SK-N-SH (cell line): ENCODE results near the gene SMCO4. TPM values are rescaled to one million over a fixed set of nuclear protein-coding genes. Genes with fewer than 3 reads are reported as not detected.

ENCODE experiments used
- CTCF ChIA-PET: fragments of 300-600, 350-600 bp; formaldehyde crosslinking; extraction: SDS; loops from one replicate; lab custom pipeline; 2021; lab: Yijun Ruan, JAX
- POLR2A ChIA-PET: fragments of 350-600 bp; sonication (Branson Sonifier 250); formaldehyde crosslinking; extraction: SDS; loops from one replicate; lab custom pipeline; 2020; ENCODE audit warnings: antibody characterized with exemption, inconsistent platforms; lab: Yijun Ruan, JAX
- DNase-seq: peaks from one replicate; pipeline ENCODE4 v3.0.0; 2012
- H2AFZ ChIP-seq: fragments of 200-600 bp; sonication (generic); 2 replicates; pipeline ENCODE4 v1.8.1; 2016; ENCODE audit warnings: antibody characterized with exemption, mild to moderate bottlenecking, low read depth
- H3F3A ChIP-seq: fragments of 200-600 bp; sonication (generic); replicated peaks from 2 replicates; pipeline ENCODE3; 2016; ENCODE audit warnings: antibody characterized with exemption, mild to moderate bottlenecking; ENCODE audit not compliant: insufficient read depth
- H3K27ac ChIP-seq, 2 experiments: fragments of 200-500 bp in 1 of 2; fragments of 200-600 bp in 1 of 2; sonication (Bioruptor generic) in 1 of 2; sonication (generic), shearing (Covaris generic) in 1 of 2; 2 replicates each; pipeline versions ENCODE4 v1.5.1 to v1.6.1; 2014 to 2016; ENCODE audit warnings: low read depth in 2 of 2, inconsistent platforms in 1 of 2, low read length in 1 of 2, mild to moderate bottlenecking in 1 of 2, mixed read lengths in 1 of 2
- H3K27me3 ChIP-seq: fragments of 200-600 bp; sonication (generic), shearing (Covaris generic); 2 replicates; pipeline ENCODE4 v1.6.1; 2016; ENCODE audit warnings: mixed run types; ENCODE audit not compliant: insufficient read depth
- H3K36me3 ChIP-seq, 2 experiments: fragments of 200-500 bp in 1 of 2; fragments of 200-600 bp in 1 of 2; sonication (Bioruptor generic) in 1 of 2; sonication (generic) in 1 of 2; replicated peaks in 1 of 2; 2 replicates each; pipeline versions ENCODE3 to v1.5.1; 2014 to 2016; ENCODE audit warnings: low read length in 1 of 2, mild to moderate bottlenecking in 1 of 2; ENCODE audit not compliant: insufficient read depth in 2 of 2, control insufficient read depth in 1 of 2
- H3K4me1 ChIP-seq, 2 experiments: fragments of 200-500 bp in 1 of 2; fragments of 200-600 bp in 1 of 2; sonication (Bioruptor generic) in 1 of 2; sonication (generic), shearing (Covaris generic) in 1 of 2; 2 replicates each; pipeline versions ENCODE4 v1.5.1 to v1.6.1; 2014 to 2016; ENCODE audit warnings: low read depth in 1 of 2, low read length in 1 of 2, mixed run types in 1 of 2; ENCODE audit not compliant: insufficient read depth in 2 of 2, control insufficient read depth in 1 of 2
- H3K4me2 ChIP-seq: fragments of 200-600 bp; sonication (generic), shearing (Covaris generic); 2 replicates; pipeline ENCODE4 v1.6.1; 2017; ENCODE audit warnings: mixed run types
- H3K4me3 ChIP-seq, 2 experiments: fragments of 200-500 bp in 1 of 2; fragments of 200-600 bp in 1 of 2; sonication (Bioruptor generic) in 1 of 2; sonication (generic), shearing (Covaris generic) in 1 of 2; 2 replicates each; pipeline versions ENCODE4 v1.5.1 to v1.8.1; 2014 to 2016; ENCODE audit warnings: low read depth in 2 of 2, inconsistent platforms in 1 of 2, low read length in 1 of 2, mild to moderate bottlenecking in 1 of 2, mixed read lengths in 1 of 2, moderate library complexity in 1 of 2
- H3K79me2 ChIP-seq: fragments of 200-600 bp; sonication (generic); 2 replicates; pipeline ENCODE4 v1.8.1; 2017; ENCODE audit warnings: mild to moderate bottlenecking; ENCODE audit not compliant: insufficient read depth
- H3K9ac ChIP-seq: fragments of 200-600 bp; sonication (generic); 2 replicates; pipeline ENCODE4 v1.6.1; 2017; ENCODE audit warnings: mixed run types
- H3K9me2 ChIP-seq: fragments of 200-600 bp; sonication (generic); 2 replicates; pipeline ENCODE4 v1.6.1; 2017; ENCODE audit warnings: mixed run types
- H3K9me3 ChIP-seq: fragments of 200-600 bp; sonication (generic); 2 replicates; pipeline ENCODE4 v1.6.1; 2017; ENCODE audit warnings: mixed run types, mild to moderate bottlenecking, moderate library complexity
- H4K20me1 ChIP-seq: fragments of 200-600 bp; sonication (generic); 2 replicates; pipeline ENCODE4 v1.6.1; 2017; ENCODE audit warnings: mild to moderate bottlenecking, mixed run types; ENCODE audit not compliant: insufficient read depth
- CTCF ChIP-seq: fragments of 200-600 bp; sonication (generic); IDR thresholded peaks from 2 replicates; pipeline ENCODE4 v1.6.1; 2017; ENCODE audit warnings: antibody characterized with exemption, mild to moderate bottlenecking, moderate library complexity
- EP300 ChIP-seq, 2 experiments: IDR thresholded peaks; 2 replicates each; pipeline versions ENCODE4 v1.4.0 to v1.6.1; 2012; ENCODE audit warnings: borderline replicate concordance in 1 of 2, low read depth in 1 of 2, low read length in 1 of 2
- FOSL2 ChIP-seq: IDR thresholded peaks from 2 replicates; pipeline ENCODE4 v1.4.0; 2012; ENCODE audit warnings: low read depth, mild to moderate bottlenecking, moderate library complexity, borderline replicate concordance
- GABPA ChIP-seq: IDR thresholded peaks from 2 replicates; pipeline ENCODE4 v1.4.0; 2012; ENCODE audit warnings: low read depth, mild to moderate bottlenecking
- IRF3 ChIP-seq: fragments of 150-350 bp; IDR thresholded peaks from 2 replicates; pipeline ENCODE4 v1.6.1; 2016; ENCODE audit warnings: mild to moderate bottlenecking, low read depth, low read length
- NFIC ChIP-seq: IDR thresholded peaks from 2 replicates; pipeline ENCODE4 v1.4.0; 2012; ENCODE audit warnings: borderline replicate concordance
- POLR2AphosphoS5 ChIP-seq: IDR thresholded peaks from 2 replicates; pipeline ENCODE4 v1.6.1; 2012; ENCODE audit warnings: low read depth, low read length
- SMC3 ChIP-seq: IDR thresholded peaks from 2 replicates; pipeline ENCODE4 v1.6.1; 2012; ENCODE audit warnings: low read depth, low read length, improper control_type of control experiment
- USF1 ChIP-seq: IDR thresholded peaks from 2 replicates; pipeline ENCODE4 v1.4.0; 2012; ENCODE audit warnings: low read depth, borderline replicate concordance
- WGBS: methylation state at CpG from one replicate; pipeline ENCODE4 v1.1.6; 2017; ENCODE audit warnings: low lambda C conversion rate; 5-methylcytosine and 5-hydroxymethylcytosine counted together
- polyA plus RNA-seq, 3 experiments: library from polyadenylated mRNA; depleted of rRNA; stranded (reverse); fragments of >200 nt; gene quantifications; 2 replicates each; pipeline ENCODE4 v1.2.3, GENCODE V29; 2012

Gene SMCO4
- polyA plus RNA-seq, 1 of the 3 experiments (the other 2 are of a cell fraction), result 9.0 TPM

GRCh38 chr11:93568726-93569125 lies 25.5 kb upstream of the SMCO4 start:
- DNase-seq, result no peak
- POLR2A ChIA-PET, result no interaction called here
- H3K4me3 ChIP-seq, result no peak overlapping the region
- no peak for TF ChIP-seq NFIC
- no peak overlapping the region for H3K27ac ChIP-seq
- peaks cover 0 to 4% of the 10 kb centered on the region in 2 experiments; a peak in 2 of 4 replicates for H3K4me1 ChIP-seq
- no peak overlapping the region for H3K9ac ChIP-seq
- no peak overlapping the region for H2AFZ ChIP-seq
- no peaks in the 10 kb centered on the region for H3K9me2 ChIP-seq
- no peaks in the 10 kb centered on the region for H4K20me1 ChIP-seq
- H3K79me2 ChIP-seq, result no peaks in the 10 kb centered on the region
- no peaks in the 10 kb centered on the region for H3K36me3 ChIP-seq
- CTCF ChIA-PET, result interaction anchor here (0.9 kb wide), 1 partner anchor 334 kb away, joined by 3 read pairs; no protein-coding TSS in a partner anchor
- no peak overlapping the region for H3K4me2 ChIP-seq
- no peaks in the 10 kb centered on the region for H3K9me3 ChIP-seq
- no peaks in the 10 kb centered on the region for H3F3A ChIP-seq
- 12% methylated on average over 2 of the region's 2 CpGs for WGBS
- H3K27me3 ChIP-seq, result no peaks in the 10 kb centered on the region

GRCh38 chr11:93567401-93567895 lies 24.3 kb upstream of the SMCO4 start:
- Histone ChIP-seq H3K9me3 (no peaks in the 10 kb centered on the region), H3K27me3 (no peaks in the 10 kb centered on the region), H3K9ac (no peak overlapping the region), H3K79me2 (no peaks in the 10 kb centered on the region), H3K4me3 (no peak overlapping the region), H3K36me3 (no peaks in the 10 kb centered on the region), H3K4me1 (peaks cover 0 to 4% of the 10 kb centered on the region in 2 experiments; a peak in 2 of 4 replicates), H2AFZ (no peak overlapping the region), H3K9me2 (no peaks in the 10 kb centered on the region), H3K4me2 (no peak overlapping the region), H3F3A (no peaks in the 10 kb centered on the region), H3K27ac (no peak overlapping the region), H4K20me1 (no peaks in the 10 kb centered on the region)
- 63% methylated on average over 6 of the region's 7 CpGs for WGBS
- POLR2A ChIA-PET, result no interaction called here
- CTCF ChIA-PET, result interaction anchor here (1.0 to 1.9 kb wide), 2 partner anchors 12 to 17 kb away, joined by 4 read pairs; no protein-coding TSS in a partner anchor
- TF ChIP-seq GABPA (no peak), NFIC (no peak), POLR2AphosphoS5 (no peak), IRF3 (no peak), CTCF (no peak)
- DNase-seq, result no peak

- no peaks in the 10 kb centered on the region for H4K20me1 ChIP-seq
- H3K4me2 ChIP-seq, result no peak overlapping the region
- H3K4me1 ChIP-seq, result peaks cover 0 to 4% of the 10 kb centered on the region in 2 experiments; a peak in 2 of 4 replicates
- H2AFZ ChIP-seq, result no peak overlapping the region
- peak; percentile 41 for DNase-seq
- H3K27ac ChIP-seq, result no peak overlapping the region
- ChIA-PET CTCF (interaction anchor here (0.6 to 2.9 kb wide), 6 partner anchors 8 to 334 kb away, joined by 3 to 14 read pairs (median 3); no protein-coding TSS in a partner anchor), POLR2A (no interaction called here)
- H3K9me3 ChIP-seq, result no peaks in the 10 kb centered on the region
- H3K27me3 ChIP-seq, result no peaks in the 10 kb centered on the region
- H3K9ac ChIP-seq, result no peak overlapping the region
- H3K4me3 ChIP-seq, result no peak overlapping the region
- 21% methylated on average over 3 of the region's 3 CpGs for WGBS
- H3K9me2 ChIP-seq, result no peaks in the 10 kb centered on the region
- H3K36me3 ChIP-seq, result no peaks in the 10 kb centered on the region
- H3K79me2 ChIP-seq, result no peaks in the 10 kb centered on the region
- no peaks in the 10 kb centered on the region for H3F3A ChIP-seq
- no peak for TF ChIP-seq CTCF
- TF ChIP-seq SMC3, result no peak
- no peak for TF ChIP-seq FOSL2
- TF ChIP-seq USF1, result no peak
- no peak for TF ChIP-seq EP300 (IDR thresholded peaks at IDR 0.05; ENCODE audit: borderline replicate concordance in 1 of 2, low read depth in 1 of 2, low read length in 1 of 2)
Observed at GRCh38 chr11:93564895-93565294, 21.7 kb upstream of the SMCO4 start.
